Esophagus muscularis mucosa (tissue), 4 donors: ENCODE results near the gene KRTAP10-4. TPM values are rescaled to one million over a fixed set of nuclear protein-coding genes. Genes with fewer than 3 reads are reported as not detected.

Source experiments
- DNase-seq: peaks from one replicate; pipeline ENCODE4 v3.0.0-alpha.2; 2017; ENCODE audit errors: extremely low spot score
- H3K27ac ChIP-seq, 4 donors: fragments of 200-600 bp; sonication (generic); replicated peaks in 1 of 4; 1 replicate in 3 of 4; 2 replicates in 1 of 4; pipeline ENCODE4 v1.5.1; 2016 to 2019; ENCODE audit warnings: mild to moderate bottlenecking in 1 of 4
- H3K27me3 ChIP-seq, 4 donors: fragments of 200-600 bp; sonication (generic); one replicate each; pipeline versions ENCODE4 v1.5.1 to v1.6.0; 2016 to 2019
- H3K36me3 ChIP-seq, 4 donors: fragments of 200-600 bp; sonication (generic); one replicate each; pipeline ENCODE4 v1.5.1; 2016 to 2019
- H3K4me1 ChIP-seq, 4 donors: fragments of 200-600 bp; sonication (generic); one replicate each; pipeline ENCODE4 v1.5.1; 2016 to 2019
- H3K4me3 ChIP-seq, 4 donors: fragments of 200-600 bp; sonication (generic); 1 replicate in 2 of 4; 2 replicates in 2 of 4; pipeline ENCODE4 v1.5.1; 2016 to 2019; ENCODE audit warnings: mild to moderate bottlenecking in 4 of 4, moderate library complexity in 1 of 4
- H3K9me3 ChIP-seq, 4 donors: fragments of 200-600 bp; sonication (generic); 1 replicate in 3 of 4; 2 replicates in 1 of 4; pipeline ENCODE4 v1.5.1; 2016 to 2019
- EP300 ChIP-seq: sonication (generic); formaldehyde crosslinking; IDR thresholded peaks from one replicate; pipeline ENCODE4 v1.6.1; 2017; ENCODE audit warnings: antibody characterized with exemption
- POLR2A ChIP-seq: fragments of 450-650 bp; IDR thresholded peaks from one replicate; pipeline ENCODE4 v1.6.1; 2017; ENCODE audit warnings: antibody characterized with exemption, moderate library complexity, mild to moderate bottlenecking, low read depth
- POLR2AphosphoS5 ChIP-seq, 2 donors: sonication (generic); formaldehyde crosslinking; IDR thresholded peaks; one replicate each; pipeline ENCODE4 v1.6.1; 2017; ENCODE audit warnings: antibody characterized with exemption in 2 of 2
- WGBS: methylation state at CpG from one replicate; pipeline ENCODE4 v1.1.5; 2018; 5-methylcytosine and 5-hydroxymethylcytosine counted together
- intact Hi-C: fragments of 100-400 bp; cut with DNase I; formaldehyde crosslinking; loops from one replicate; pipeline ENCODE4 v1.15.1; 2023
- total RNA-seq, 4 donors: library from RNA; depleted of rRNA; stranded (reverse); fragments of >200 nt; gene quantifications; one replicate each; pipeline versions ENCODE4 v1.1.0 to v1.2.1, GENCODE V29; 2016
- TF ChIP-seq, protein P1 (sequence below), 3 experiments: fragments of 200-600 bp in 2 of 3; fragments of 450-650 bp in 1 of 3; sonication (generic) in 2 of 3; IDR thresholded peaks; one replicate each; pipeline ENCODE4 v1.5.1; 2017 to 2019; ENCODE audit warnings: antibody characterized with exemption in 3 of 3, mild to moderate bottlenecking in 2 of 3, moderate library complexity in 1 of 3

Gene KRTAP10-4
- total RNA-seq, 4 donors from 2014 or later: not detected

DNA sequence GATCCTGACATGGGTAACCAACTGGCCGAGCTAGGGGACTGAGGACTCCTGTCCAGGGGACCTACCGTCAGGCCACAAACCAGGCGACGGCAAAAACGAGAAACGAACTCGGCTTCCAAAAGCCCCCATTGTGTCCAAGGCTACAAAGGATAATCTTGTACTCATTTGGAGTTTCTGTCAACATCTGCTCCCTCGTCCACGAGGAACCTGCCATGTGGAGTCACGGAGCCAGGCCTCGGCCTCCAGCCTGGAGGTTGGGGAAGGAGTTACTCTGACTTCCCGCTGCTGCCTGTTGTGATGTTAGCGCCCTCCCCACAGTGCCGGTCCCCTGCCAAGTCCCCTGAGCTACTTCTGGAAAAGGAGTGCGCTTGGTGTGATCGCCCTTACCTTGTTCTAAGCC is 40.8 kb upstream of the KRTAP10-4 start:
- H3K27me3 ChIP-seq: peaks cover 0 to 49% (median 0%) of the 10 kb centered on the region in 4 donors
- intact Hi-C loops: no loop called here
- DNase-seq: no peak

DNA sequence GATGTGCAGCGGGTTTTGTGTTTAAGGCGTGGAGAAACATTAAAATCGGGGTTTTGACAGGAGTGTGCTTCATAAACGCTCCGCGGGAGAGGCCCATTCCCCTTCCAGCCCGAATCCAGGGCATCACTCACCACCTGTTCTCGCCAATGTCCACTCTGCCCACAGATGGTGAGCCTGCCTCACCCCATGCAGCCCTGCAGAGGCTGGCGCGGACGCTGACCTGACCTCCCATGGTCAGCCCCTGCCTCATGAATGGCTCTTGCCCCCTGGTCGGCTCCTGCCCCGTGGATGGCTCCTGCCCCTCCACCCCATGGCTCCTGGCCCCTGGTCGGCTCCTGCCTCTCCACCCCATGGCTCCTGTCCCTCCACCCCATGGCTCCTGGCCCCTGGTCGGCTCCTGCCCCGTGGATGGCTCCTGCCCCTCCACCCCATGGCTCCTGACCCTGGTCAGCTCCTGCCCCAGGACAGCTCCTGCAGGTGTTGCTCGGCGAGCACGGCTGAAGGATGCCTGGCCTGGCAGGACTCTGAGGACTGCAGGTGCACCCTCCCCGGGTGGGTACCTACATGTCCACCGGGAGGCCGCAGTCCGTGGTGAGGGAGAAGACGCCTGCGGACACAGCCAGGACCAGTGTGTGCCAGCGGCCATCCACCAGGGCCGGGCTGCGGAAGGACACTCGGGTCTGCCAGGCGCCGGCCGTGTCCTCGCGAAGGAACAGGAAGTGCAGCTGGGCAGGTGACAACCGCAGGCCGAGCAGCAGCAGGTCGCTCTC is 40.2 kb upstream of the KRTAP10-4 start:
- H3K4me1 ChIP-seq: no peaks in the 10 kb centered on the region
- no peaks in the 10 kb centered on the region for H3K36me3 ChIP-seq
- no peak overlapping the region for H3K4me3 ChIP-seq
- H3K27me3 ChIP-seq: peaks cover 0 to 43% (median 0%) of the 10 kb centered on the region in 4 donors
- intact Hi-C loops: no loop called here
- no peak overlapping the region for H3K27ac ChIP-seq
- WGBS: 95% methylated on average over 27 of the region's 37 CpGs
- DNase-seq: no peak
- H3K9me3 ChIP-seq: no peaks in the 10 kb centered on the region
- TF ChIP-seq POLR2A (no peak), POLR2AphosphoS5 (IDR thresholded peaks at IDR 0.05) (no peak), EP300 (no peak)
- TF ChIP-seq, protein P1, sequence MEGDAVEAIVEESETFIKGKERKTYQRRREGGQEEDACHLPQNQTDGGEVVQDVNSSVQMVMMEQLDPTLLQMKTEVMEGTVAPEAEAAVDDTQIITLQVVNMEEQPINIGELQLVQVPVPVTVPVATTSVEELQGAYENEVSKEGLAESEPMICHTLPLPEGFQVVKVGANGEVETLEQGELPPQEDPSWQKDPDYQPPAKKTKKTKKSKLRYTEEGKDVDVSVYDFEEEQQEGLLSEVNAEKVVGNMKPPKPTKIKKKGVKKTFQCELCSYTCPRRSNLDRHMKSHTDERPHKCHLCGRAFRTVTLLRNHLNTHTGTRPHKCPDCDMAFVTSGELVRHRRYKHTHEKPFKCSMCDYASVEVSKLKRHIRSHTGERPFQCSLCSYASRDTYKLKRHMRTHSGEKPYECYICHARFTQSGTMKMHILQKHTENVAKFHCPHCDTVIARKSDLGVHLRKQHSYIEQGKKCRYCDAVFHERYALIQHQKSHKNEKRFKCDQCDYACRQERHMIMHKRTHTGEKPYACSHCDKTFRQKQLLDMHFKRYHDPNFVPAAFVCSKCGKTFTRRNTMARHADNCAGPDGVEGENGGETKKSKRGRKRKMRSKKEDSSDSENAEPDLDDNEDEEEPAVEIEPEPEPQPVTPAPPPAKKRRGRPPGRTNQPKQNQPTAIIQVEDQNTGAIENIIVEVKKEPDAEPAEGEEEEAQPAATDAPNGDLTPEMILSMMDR (IDR thresholded peaks at IDR 0.05): no peak

More for the DNA sequence above, 40.8 kb upstream of the KRTAP10-4 start:
- Histone ChIP-seq H3K4me1 (no peaks in the 10 kb centered on the region), H3K36me3 (no peaks in the 10 kb centered on the region), H3K27ac (no peak overlapping the region), H3K4me3 (no peak overlapping the region), H3K9me3 (no peaks in the 10 kb centered on the region)
- WGBS: 92% methylated on average over 16 of the region's 16 CpGs
- TF ChIP-seq POLR2AphosphoS5 (IDR thresholded peaks at IDR 0.05): no peak

DNA sequence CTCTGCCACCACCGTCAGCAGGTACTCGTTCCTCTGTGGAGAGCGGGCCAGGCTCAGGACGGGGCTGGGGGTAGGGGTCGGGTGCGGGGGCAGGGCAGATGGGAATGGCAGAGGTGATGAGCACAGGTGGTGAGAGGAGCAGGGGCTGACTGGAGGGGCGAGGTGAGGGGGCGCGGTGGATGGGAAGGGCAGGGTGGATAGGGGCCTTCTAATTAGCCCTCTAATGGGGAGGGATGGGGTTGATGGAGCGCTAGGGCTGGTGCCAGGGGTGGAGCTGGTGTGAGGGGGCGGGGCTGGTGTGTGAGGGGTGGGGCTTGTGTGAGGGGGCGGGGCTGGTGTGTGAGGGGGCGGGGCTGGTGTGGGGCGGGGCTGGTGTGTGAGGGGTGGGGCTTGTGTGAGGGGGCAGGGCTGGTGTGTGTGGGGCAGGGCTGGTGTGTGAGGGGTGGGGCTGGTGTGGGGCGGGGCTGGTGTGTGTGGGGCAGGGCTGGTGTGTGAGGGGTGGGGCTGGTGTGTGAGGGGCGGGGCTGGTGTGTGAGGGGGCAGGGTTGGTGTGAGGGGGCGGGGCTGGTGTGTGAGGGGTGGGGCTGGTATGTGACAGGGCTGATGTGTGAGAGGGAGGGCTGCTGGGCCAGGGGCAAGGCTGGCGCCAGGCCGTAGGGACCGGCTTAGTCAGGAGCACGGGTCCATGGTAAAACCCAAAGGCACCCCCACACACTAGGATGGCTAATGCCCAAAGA is 39.5 kb upstream of the KRTAP10-4 start:
- intact Hi-C loops: no loop called here

DNA sequence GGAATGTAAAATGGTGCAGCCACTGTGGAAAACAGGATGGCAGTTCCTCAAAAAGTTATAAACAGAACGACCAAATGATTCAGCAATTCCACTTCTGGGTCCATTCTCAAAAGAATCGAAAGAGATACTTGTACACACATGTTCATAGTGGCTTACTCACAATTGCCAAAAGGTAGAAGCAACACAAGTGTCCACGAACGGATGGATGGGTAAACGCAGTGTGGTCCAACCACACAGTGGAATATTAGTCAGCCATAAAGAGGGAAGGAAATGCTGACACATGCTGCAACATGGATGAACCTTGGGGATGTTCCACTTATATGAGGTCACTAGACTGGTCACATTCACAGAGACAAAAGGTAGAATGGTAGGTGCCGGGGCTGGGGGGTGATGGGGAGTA is 38.8 kb upstream of the KRTAP10-4 start:
- 94% methylated on average over 6 of the region's 6 CpGs for WGBS
- Histone ChIP-seq H3K36me3 (no peaks in the 10 kb centered on the region), H3K27me3 (peaks cover 0 to 46% (median 0%) of the 10 kb centered on the region in 4 donors), H3K9me3 (no peaks in the 10 kb centered on the region), H3K4me3 (no peak overlapping the region), H3K4me1 (no peaks in the 10 kb centered on the region), H3K27ac (no peak overlapping the region)
- intact Hi-C loops: no loop called here
- no peak for DNase-seq
- no peak for TF ChIP-seq POLR2AphosphoS5 (IDR thresholded peaks at IDR 0.05)
- TF ChIP-seq, protein P1 (IDR thresholded peaks at IDR 0.05): no peak
- TF ChIP-seq POLR2A: no peak
- no peak for TF ChIP-seq EP300

More for the DNA sequence above, 39.5 kb upstream of the KRTAP10-4 start:
- no peaks in the 10 kb centered on the region for H3K4me1 ChIP-seq
- 83% methylated on average over 16 of the region's 21 CpGs for WGBS
- no peak overlapping the region for H3K4me3 ChIP-seq
- no peaks in the 10 kb centered on the region for H3K36me3 ChIP-seq
- no peak for DNase-seq
- H3K27me3 ChIP-seq: peaks cover 0 to 46% (median 0%) of the 10 kb centered on the region in 4 donors
- H3K9me3 ChIP-seq: no peaks in the 10 kb centered on the region
- no peak overlapping the region for H3K27ac ChIP-seq
- TF ChIP-seq, protein P1 (IDR thresholded peaks at IDR 0.05): no peak
- TF ChIP-seq POLR2A (no peak), EP300 (no peak), POLR2AphosphoS5 (IDR thresholded peaks at IDR 0.05) (no peak)

DNA sequence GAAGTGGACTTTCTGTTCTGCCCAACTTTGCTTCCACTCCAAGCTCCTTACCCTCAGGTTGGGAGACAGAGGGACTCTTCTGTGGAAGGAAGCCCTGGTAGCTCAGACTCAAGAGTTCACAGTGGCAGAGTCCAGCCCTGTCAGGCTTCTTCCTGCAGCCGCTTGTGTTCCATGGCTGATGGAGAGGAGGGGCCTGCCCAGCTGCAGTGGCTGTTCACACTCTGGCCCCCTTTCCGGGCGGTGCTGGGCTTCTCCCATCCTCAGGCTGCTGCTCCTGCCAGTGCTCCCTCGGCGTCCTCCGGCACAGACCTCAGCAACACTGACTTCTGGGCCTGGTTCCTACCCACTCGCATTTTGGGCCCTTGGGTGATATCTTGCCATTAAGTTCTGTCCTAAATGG is 37.6 kb upstream of the KRTAP10-4 start:
- H3K9me3 ChIP-seq: no peaks in the 10 kb centered on the region
- no peak overlapping the region for H3K27ac ChIP-seq
- H3K4me1 ChIP-seq: no peaks in the 10 kb centered on the region
- H3K27me3 ChIP-seq: peaks cover 0 to 41% (median 0%) of the 10 kb centered on the region in 4 donors
- H3K4me3 ChIP-seq: no peak overlapping the region
- WGBS: 66% methylated on average over 7 of the region's 7 CpGs
- no peak for DNase-seq
- TF ChIP-seq EP300 (no peak), POLR2AphosphoS5 (IDR thresholded peaks at IDR 0.05) (no peak), POLR2A (no peak)
- TF ChIP-seq, protein P1 (IDR thresholded peaks at IDR 0.05): no peak
- H3K36me3 ChIP-seq: no peaks in the 10 kb centered on the region
- intact Hi-C loops: no loop called here
